Adrenal gland (tissue), 12 donors: ENCODE data around the gene FOXN3. TPM values are rescaled to one million over a fixed set of nuclear protein-coding genes. Genes with fewer than 3 reads are reported as not detected.

Experiments used
- DNase-seq, 7 donors: peaks; one replicate each; pipeline ENCODE4 v3.0.0-alpha.2; 2019 to 2020
- H3K27ac ChIP-seq, 5 donors: fragments of 200-600 bp; sonication (generic) in 4 of 5; 1 replicate in 3 of 5; 2 replicates in 2 of 5; pipeline versions ENCODE4 v1.5.1 to v1.8.0; 2016 to 2020; ENCODE audit warnings: mild to moderate bottlenecking in 1 of 5
- H3K27me3 ChIP-seq: fragments of 200-600 bp; 2 replicates; pipeline ENCODE4 v1.8.0; 2021
- H3K36me3 ChIP-seq, 2 donors: fragments of 200-600 bp; replicated peaks in 1 of 2; 1 replicate in 1 of 2; 2 replicates in 1 of 2; pipeline versions ENCODE4 v1.5.1 to v1.8.0; 2018 to 2022
- H3K4me1 ChIP-seq, 2 donors: fragments of 200-600 bp; replicated peaks in 1 of 2; 1 replicate in 1 of 2; 2 replicates in 1 of 2; pipeline versions ENCODE4 v1.5.1 to v1.8.0; 2018 to 2021
- H3K4me3 ChIP-seq, 4 donors: fragments of 200-600 bp; sonication (generic) in 3 of 4; one replicate each; pipeline ENCODE4 v1.5.1; 2016 to 2018
- H3K9me3 ChIP-seq, 3 donors: fragments of 200-600 bp; sonication (generic) in 1 of 3; replicated peaks in 1 of 3; 1 replicate in 2 of 3; 2 replicates in 1 of 3; pipeline versions ENCODE4 v1.5.1 to v1.8.0; 2016 to 2021
- CTCF ChIP-seq, 6 experiments: fragments of 450-650 bp in 4 of 6; fragments of 200-600 bp in 2 of 6; sonication (generic) in 1 of 6; IDR thresholded peaks; 1 replicate in 5 of 6; 2 replicates in 1 of 6; pipeline versions ENCODE4 v1.5.1 to v1.8.0; 2016 to 2021; ENCODE audit warnings: antibody characterized with exemption in 6 of 6, mild to moderate bottlenecking in 2 of 6, moderate library complexity in 1 of 6
- POLR2A ChIP-seq, 2 donors: fragments of 450-650 bp; IDR thresholded peaks; one replicate each; pipeline ENCODE4 v1.6.1; 2017; ENCODE audit warnings: antibody characterized with exemption in 2 of 2, mild to moderate bottlenecking in 2 of 2, moderate library complexity in 1 of 2
- WGBS, 4 donors: extraction: QIAGEN DNeasy Blood & Tissue Kit in 2 of 4; methylation state at CpG; one replicate each; pipeline versions ENCODE4 v1.1.5 to v1.1.7; 2013 to 2017; 5-methylcytosine and 5-hydroxymethylcytosine counted together
- intact Hi-C, 2 donors: fragments of 100-400 bp; cut with DNase I; formaldehyde crosslinking; loops; one replicate each; pipeline versions ENCODE4 v1.14.1 to v1.15.0; 2022 to 2023
- polyA plus RNA-seq, 3 donors: library from polyadenylated mRNA; stranded (reverse); fragments of 200-250 nt in 2 of 3; fragments of 350-450 nt in 1 of 3; fragmentation: Illumina TruSeq in 1 of 3; extraction: RNeasy Lipid Tissue Mini Kit (QIAGEN cat#74804) in 1 of 3; gene quantifications; one replicate each; pipeline ENCODE4 v1.2.3, GENCODE V29; 2013 to 2014
- total RNA-seq, 9 donors: library from RNA; depleted of rRNA in 4 of 9; stranded (reverse); fragments of >200 nt in 4 of 9; fragments of 120-200 nt in 1 of 9; fragmentation: NEBNext Ultra II Directional in 1 of 9; extraction: Animal tissue kit (Norgen Biotek cat#: 25700) in 1 of 9; gene quantifications; one replicate each; pipeline versions ENCODE4 v1.1.0 to v1.2.4, GENCODE V29; 2013 to 2023
- donor health status: healthy with polysubstance abuse.
- donor health status: Bipolar disorder and iron deficiency.
- donor health status: DM: yes; HTN: yes; CAD: no.
- donor health status: DM: no; HTN: no; CAD: no.
- donor health status: DM: no; HTN: no; CAD: no.
- donor health status: DM: yes; HTN: yes; CAD: no.

The FOXN3 gene
- total and polyA plus RNA-seq, 12 donors = 10.7 to 131 (median 96.8) TPM

GRCh38 chr14:89289477-89289876, 127.6 kb downstream of the FOXN3 start:
- H3K27ac ChIP-seq = no peak overlapping the region

GRCh38 chr14:89288114-89288513, 128.9 kb downstream of the FOXN3 start:
- H3K4me3 ChIP-seq = no peak overlapping the region
- H3K4me1 ChIP-seq = peaks cover 9 to 20% of the 10 kb centered on the region in 2 donors
- H3K27me3 ChIP-seq = no peaks in the 10 kb centered on the region
- DNase-seq = peak in 1 of 7 donors; percentile 30
- intact Hi-C loops = no loop called here
- TF ChIP-seq POLR2A (IDR thresholded peaks at IDR 0.05) = no peak
- TF ChIP-seq CTCF (IDR thresholded peaks at IDR 0.05) = no peak
- H3K36me3 ChIP-seq = no peaks in the 10 kb centered on the region
- H3K9me3 ChIP-seq = no peaks in the 10 kb centered on the region
- no peak overlapping the region for H3K27ac ChIP-seq
- 97 to 100% (median 98%) methylated on average over 3 of the region's 3 CpGs for WGBS, 4 donors

More at GRCh38 chr14:89289477-89289876, 127.6 kb downstream of the FOXN3 start:
- Histone ChIP-seq H3K4me3 (no peak overlapping the region), H3K9me3 (no peaks in the 10 kb centered on the region), H3K27me3 (no peaks in the 10 kb centered on the region), H3K36me3 (no peaks in the 10 kb centered on the region), H3K4me1 (peaks cover 9 to 32% of the 10 kb centered on the region in 2 donors)
- no peak for DNase-seq
- intact Hi-C loops = no loop called here
- TF ChIP-seq CTCF (IDR thresholded peaks at IDR 0.05) (no peak), POLR2A (IDR thresholded peaks at IDR 0.05) (no peak)
- 74 to 76% (median 75%) methylated on average over 5 of the region's 5 CpGs for WGBS, 4 donors

DNA sequence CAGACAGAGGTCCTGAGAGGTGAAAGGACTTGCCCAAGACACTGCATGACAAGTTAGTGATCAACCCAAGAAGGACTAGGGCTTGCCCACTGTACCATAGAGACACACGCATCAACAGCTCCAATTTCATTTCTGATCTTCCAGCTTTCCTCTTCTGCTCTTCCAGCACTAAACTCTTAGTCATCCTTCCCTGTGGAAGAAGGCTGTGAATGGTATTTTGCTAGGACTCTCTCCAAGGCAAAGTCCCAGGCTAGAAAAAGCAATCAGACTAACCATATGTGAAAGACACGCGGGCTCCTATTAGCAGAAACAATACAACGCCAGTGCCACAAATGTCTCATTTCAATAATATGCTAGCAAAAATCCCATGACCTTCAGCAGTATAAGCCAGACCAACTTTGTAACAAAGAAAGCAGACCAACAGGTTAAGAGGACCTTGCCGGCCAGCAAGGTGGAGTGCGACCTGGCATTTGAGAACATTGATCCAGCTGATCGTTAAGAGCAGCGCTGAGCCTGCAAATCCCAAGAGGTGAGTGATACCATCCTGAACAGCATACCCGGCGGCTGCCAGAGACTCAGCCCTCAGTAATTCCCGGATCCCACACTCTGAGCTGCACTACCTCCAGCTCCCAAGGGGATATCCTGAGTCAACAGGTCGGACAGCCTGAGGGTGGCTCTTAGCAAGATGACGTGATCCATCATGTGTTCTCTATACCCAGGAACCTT, 132.5 kb downstream of the FOXN3 start:
- Histone ChIP-seq H3K4me1 (peaks cover 0 to 5% of the 10 kb centered on the region in 2 donors), H3K27me3 (no peaks in the 10 kb centered on the region), H3K9me3 (no peaks in the 10 kb centered on the region), H3K36me3 (no peaks in the 10 kb centered on the region), H3K4me3 (no peak overlapping the region), H3K27ac (no peak overlapping the region)
- peak in 1 of 7 donors; percentile 11 for DNase-seq
- 79 to 94% (median 84%) methylated on average over 9 to 13 of the region's 13 CpGs for WGBS, 4 donors
- intact Hi-C loops = loop anchor here in 1 of 2 donors (2.0 kb wide), 1 partner anchor 14 kb away; no protein-coding TSS in a partner anchor
- TF ChIP-seq POLR2A (IDR thresholded peaks at IDR 0.05) (no peak), CTCF (IDR thresholded peaks at IDR 0.05) (no peak)

DNA sequence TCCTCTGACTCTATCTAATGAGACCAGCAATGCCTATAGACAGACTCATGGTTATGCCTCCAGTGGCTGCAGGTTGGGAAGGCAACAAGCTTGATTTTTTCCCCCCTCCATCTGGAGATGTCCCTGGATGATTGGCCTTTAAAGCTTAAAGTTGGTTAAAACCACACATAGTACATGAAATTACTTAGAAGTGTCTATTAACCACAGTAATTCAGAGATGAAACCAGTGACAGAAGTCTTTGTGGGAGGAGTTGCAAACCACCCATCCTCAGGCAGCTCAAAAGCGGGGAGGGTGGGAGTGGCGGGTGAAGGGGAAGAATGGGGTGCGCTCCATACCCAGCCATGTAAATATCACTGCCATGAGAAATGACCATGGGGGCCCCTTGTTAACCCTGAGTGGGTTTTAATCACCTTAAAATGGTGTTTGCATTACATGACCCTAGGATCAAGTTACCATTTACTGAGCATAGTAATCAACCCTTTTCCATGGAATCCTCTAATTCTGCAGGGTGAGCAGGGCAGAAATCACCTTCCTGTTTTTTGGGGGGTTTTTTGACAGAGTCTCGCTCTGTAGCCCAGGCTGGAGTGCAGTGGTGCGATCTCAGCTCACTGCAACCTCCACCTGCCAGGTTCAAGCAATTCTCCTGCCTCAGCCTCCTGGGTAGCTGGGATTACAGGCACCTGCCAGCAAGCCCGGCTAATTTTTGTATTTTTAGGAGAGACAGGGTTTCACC, 133.5 kb downstream of the FOXN3 start:
- 92 to 99% (median 93%) methylated on average over 5 to 6 of the region's 6 CpGs for WGBS, 4 donors
- Histone ChIP-seq H3K27me3 (no peaks in the 10 kb centered on the region), H3K36me3 (no peaks in the 10 kb centered on the region), H3K27ac (no peak overlapping the region), H3K4me1 (peaks cover 0 to 5% of the 10 kb centered on the region in 2 donors), H3K9me3 (no peaks in the 10 kb centered on the region), H3K4me3 (no peak overlapping the region)
- peak in 2 of 7 donors; percentile 2 to 33 for DNase-seq
- intact Hi-C loops = loop anchor here in 1 of 2 donors (2.0 kb wide), 1 partner anchor 13 kb away; no protein-coding TSS in a partner anchor
- TF ChIP-seq POLR2A (IDR thresholded peaks at IDR 0.05) (no peak), CTCF (IDR thresholded peaks at IDR 0.05) (no peak)
